ENCODE results near the gene NAPB.
A peak's percentile ranks its signal among the peaks of the same experiment; 100 is the strongest.

The NAPB gene

DNA sequence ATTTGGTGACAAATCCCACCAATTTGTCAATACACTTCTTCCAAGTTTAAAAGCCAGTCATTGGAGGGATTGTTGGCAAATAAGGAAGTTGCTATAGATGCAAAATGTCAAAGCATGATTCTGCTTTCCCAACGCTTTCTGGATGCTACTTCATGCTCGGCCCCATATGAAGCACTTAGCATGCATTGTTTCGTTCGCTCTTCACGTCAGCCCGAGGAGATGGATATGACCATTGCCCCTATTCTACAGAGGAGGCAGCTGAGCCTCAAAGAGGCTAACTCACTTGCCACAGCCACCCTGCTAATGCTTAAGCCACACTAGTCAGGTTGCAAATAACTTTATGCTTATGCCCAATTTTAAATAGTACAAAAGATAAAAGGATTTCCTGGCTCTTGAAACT, 73.5 kb downstream of the NAPB start:
- DNase-seq (ENCODE audit: low read depth in 3 of 3), result no peak

DNA sequence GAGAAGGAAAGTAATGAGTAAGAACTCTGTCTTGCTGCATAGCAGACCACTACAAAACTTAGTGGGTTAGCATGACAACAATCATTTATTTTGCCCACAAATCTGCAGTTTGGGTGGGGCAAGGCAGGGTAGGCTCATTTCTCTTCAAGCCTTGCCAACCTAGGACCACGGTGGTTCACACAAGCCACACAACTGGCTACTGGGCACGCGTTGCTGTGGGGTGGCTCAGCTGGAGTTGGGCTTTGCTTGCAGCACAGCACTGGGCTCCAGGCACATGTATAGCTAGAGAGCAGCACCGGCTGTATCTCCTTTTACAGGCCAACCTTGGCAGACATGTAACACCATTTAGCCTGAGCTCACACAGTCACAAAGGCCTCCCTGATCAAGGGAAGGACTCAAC, 75.3 kb downstream of the NAPB start:
- no peak for DNase-seq (ENCODE audit: low read depth in 3 of 3)

DNA sequence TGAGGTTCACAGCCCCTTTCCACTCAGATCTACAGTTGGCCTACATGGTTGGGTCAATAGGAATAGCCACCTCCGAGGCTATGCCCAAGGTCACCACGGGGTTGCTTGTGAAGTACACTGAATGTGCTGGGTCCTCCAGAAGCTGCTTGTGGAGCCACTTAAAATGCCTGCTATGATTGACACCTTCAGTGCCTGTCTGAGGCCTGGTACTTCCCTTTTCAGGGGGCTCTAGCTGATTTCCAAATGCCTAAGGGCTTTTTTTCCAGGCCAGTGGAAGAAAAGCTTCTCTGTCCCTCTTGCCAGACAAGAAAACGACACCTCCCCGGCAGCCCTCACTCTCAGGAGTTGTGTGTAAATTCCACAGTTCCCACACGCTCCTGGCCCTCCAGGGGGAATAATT, 77.0 kb downstream of the NAPB start:
- no peak for DNase-seq (ENCODE audit: low read depth in 3 of 3)

DNA sequence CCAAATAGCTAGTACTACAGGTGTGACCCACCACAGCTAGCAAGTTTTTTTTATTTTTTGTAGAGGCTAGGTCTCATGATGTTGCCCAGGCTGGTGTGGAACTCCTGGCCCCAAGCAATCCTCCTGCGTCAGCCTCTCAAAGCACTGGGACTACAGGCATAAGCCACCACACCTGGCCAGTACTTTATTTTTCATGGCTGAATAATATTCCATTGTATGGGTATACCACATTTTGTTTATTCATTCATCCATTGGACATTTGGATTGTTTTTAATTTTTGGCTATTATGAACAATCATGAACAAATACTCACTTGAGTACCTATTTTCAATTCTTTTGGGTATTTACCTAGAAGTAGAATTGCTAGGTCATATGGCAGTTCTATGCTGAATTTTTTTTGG, 77.7 kb downstream of the NAPB start:
- no peak for DNase-seq (ENCODE audit: low read depth in 3 of 3)

DNA sequence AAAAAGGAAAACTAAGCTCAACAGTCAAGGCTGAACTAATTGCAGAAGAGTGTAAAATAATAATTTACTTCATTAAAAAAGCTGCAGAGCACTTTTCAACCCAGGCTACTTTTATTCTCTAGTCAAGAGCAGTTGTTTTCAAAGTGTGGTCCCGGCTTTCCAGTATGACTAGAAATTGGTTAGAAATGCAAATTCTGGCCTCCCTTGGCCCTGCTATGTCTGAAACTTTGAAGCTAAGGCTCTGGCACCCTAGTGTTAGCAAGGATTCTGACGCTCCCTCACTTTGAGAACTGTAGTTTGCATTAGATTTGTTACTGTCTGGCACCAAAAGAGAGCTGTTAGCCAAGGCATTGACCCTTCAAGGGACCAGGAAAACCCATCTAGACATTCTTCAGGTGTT, 80.2 kb downstream of the NAPB start:
- no peak for DNase-seq (ENCODE audit: low read depth in 3 of 3)

DNA sequence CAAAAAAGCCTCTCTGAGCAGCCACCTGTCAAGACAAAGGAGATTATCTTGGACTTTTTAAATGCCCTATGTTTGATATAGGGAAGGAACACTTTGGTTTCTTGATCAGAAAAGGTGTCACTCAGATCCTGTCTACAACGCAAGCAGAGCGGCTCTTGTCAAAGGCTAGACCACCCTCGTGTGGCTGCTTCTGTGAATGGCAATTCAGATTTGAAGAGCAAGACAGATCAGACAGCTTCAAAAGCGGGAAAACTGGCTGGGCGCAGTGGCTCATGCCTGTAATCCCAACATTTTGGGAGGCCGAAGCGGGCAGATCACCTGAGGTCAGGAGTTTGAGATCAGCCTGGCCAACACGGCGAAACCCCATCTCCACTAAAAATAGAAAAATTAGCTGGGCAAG, 80.8 kb downstream of the NAPB start:
- peak in 1 of 3 experiments; percentile 13 for DNase-seq (ENCODE audit: low read depth in 3 of 3)

DNA sequence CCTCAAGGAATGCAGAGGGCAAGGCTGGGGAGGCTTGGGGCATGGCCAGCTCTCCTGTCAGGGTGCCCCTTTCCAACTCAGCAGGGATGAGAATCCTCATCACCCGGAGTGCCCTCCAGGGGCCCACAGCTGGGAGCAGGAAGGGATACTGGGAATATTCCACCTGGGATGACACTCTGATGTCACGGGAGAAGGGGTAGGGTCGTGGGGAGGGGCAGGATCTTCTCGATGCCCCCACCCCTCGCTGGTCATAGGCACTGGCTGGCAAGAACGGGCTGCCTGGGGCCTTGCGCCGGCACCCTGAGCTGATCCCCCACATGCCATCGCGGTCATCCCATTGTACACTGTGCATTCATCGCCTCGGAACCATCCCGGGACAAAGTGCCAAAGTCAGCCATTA, 81.3 kb downstream of the NAPB start:
- DNase-seq (ENCODE audit: low read depth in 3 of 3), result no peak

DNA sequence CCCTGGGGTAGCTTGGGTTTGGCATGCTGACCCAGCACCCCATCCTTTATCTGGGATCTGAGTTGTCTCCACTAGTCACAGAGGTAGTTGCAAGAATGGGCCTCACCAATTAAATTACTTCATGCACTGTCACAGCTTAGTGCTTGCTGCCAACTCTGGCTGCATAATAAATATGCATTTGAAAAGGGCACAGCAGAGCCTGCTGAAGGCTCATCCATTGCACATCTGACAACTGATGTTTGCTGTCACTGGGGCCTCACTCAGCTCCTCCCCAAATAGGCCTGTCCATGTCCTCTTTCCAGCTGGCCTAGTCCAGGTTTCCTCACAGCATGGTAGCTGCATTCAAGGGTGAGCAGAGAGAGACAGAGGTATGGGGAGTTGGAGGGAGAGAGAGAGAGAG, 84.0 kb downstream of the NAPB start:
- no peak for DNase-seq (ENCODE audit: low read depth in 3 of 3)

DNA sequence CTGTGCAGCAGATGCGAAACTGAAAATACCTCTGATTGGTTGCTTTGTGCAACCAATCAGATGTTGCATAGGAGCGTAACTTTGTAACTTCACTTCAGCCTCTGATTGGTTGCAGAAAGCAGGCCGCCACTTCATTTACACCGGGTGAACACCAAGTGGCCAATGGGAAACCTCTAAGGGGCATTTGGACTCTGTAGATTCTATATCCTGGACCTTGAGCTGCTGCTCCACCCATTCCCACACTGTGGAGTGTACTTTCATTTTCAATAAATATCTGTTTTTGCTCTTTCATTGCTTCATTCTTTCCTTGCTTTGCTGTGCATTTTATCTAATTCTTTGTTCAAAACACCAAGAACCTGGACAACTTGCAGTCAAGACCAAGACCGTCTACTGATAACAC, 84.8 kb downstream of the NAPB start:
- no peak for DNase-seq (ENCODE audit: low read depth in 3 of 3)

DNA sequence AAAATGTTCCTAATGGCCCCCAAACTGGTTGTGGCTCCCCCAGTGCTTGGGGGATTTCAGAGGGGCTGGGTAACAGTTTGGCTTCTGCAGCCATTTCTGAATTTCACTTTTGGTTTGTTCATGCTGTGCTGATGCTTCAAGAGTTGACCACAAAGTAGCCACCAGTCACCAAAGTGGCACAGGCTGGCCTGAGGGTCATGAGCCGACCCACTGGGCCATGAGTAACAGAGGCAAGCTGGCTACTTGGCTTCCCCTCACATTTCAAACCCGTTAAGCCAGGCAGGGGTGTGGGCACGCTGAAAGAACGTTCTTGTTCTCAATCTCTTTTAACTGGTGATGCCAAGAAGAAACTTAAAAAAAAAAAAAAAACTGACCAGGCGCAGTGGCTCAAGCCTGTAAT, 85.8 kb downstream of the NAPB start:
- DNase-seq (ENCODE audit: low read depth in 3 of 3), result no peak

DNA sequence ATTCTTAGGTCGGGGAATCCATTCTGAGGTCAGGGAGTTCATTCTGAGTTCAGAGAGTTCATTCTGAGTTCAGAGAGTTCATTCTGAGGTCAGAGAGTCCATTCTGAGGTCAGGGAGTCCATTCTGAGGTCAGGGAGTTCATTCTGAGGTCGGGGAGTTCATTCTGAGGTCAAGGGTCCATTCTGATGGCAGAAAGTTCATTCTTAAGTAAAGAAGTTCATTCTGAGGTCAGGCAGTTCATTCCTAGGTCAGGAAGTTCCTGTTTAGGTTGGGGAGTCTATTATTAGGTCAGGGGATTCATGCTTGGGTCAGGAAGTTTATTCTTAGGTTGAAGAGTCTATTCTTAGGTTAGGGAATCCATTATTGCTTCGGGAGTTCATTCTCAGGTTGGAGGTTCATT, 87.2 kb downstream of the NAPB start:
- DNase-seq (ENCODE audit: low read depth in 3 of 3), result no peak

DNA sequence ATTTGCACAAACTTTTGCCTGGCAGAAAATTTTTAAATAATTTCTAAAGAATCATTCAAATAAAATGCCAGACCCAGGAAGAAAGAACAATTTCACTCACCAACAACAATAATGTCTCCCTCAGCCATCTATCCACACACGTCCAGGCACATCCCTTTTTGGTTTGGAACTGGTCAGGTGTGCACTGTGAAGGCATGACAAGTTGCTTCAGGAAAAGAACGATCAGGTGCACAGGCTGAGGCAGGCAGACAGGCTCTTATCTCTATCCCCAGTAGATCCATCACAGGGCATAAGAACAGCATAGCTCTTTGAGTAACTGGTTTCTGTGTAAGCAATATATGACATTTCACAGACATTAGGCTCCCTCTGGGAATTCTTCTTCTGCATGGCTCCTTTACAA, 88.8 kb downstream of the NAPB start:
- DNase-seq (ENCODE audit: low read depth in 3 of 3), result no peak

DNA sequence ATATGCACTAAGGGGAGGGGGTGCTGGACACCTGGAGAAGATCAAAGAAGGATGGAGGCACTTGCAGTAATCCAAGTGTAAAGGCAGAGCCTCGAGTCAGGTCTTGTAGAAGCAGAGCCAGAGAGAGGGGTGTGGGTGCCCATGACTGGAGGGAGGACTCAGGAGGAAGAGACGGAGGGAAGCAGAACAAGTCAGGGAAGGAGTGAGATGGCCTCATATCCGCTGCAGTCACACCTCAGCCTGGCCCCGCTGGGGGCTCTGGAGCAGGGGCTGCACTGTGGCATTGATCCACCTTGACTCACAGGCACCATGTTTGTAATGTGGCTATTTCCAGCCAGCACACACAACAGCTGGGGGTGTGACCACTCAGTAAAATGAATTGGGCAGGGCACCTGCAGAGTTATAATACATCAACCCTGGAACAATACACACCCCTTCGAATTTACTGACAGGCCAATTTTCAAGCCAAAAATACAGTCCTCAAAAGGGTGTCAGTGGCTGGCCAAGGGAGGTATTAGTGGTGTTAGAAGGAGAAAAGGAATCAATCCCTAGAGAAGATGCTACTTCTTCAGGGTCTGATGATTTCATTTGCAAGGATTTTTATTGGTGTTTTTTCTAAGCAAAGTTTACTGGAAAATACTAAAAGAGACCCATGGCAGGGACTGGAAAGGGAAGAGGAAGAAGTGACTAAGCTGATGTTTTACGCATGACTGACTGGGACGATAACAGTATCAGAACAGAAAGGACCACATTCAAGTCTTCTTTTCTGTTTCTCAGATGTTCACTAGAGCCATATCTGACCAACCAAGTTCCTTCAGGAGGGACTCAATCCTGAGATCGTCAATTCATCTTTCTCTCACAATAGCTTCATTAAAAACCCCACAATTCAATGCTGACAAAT, 89.6 kb downstream of the NAPB start:
- no peak for DNase-seq (ENCODE audit: low read depth in 3 of 3)

DNA sequence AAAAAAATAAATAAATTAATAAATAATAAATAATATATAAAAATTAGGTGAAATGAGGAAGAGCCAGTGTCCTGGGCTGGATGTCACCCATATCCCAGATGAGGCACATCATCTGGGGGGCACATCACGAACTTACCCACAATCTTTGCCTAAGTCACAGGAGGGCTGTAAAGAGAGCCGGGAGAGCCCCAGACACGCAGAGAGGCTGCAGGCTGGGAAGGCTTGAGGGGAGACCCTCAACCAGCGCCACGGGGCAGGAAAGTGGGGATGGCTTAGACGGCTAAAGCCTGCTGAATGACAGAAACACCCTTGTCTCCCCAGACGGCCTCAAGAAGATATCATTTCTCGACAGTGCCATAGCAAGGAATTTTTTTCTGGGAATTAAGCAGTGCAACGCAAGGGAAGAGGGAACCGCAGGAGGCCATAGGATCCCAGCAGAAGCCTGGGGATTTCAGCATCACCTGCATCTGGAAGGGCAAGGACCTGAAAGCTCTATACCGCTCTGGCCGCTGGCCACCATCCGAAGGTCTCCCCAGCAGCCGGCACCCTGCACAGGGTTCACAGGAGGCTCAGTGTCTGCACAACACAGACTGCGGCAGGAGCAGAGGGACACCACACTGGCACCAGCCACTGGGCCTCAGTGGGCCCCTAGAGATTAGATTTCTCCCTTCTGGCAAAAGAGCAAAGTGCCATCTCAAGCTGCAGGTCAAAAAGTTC, 93.5 kb downstream of the NAPB start:
- DNase-seq (ENCODE audit: low read depth in 3 of 3), result no peak

DNA sequence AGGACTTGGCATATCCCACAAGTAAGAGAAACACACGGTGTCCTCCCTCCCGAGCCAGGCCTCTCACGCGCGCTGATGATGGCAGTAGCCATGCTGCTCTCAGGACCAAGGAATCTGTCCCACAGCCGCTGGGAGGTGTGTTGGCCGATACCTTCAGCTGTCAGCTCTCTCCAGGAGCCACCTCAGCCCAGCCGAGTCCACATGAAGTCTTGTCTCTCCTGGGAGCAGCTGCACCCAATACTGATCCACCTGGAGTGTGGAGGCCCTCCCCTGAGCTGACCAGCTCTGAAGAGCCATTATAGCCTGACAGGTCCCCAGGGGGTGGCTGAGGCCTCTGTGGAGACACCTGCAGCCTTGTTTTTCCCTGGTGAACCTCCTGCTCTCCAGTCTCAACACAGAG, 94.5 kb downstream of the NAPB start:
- DNase-seq (ENCODE audit: low read depth in 3 of 3), result no peak

DNA sequence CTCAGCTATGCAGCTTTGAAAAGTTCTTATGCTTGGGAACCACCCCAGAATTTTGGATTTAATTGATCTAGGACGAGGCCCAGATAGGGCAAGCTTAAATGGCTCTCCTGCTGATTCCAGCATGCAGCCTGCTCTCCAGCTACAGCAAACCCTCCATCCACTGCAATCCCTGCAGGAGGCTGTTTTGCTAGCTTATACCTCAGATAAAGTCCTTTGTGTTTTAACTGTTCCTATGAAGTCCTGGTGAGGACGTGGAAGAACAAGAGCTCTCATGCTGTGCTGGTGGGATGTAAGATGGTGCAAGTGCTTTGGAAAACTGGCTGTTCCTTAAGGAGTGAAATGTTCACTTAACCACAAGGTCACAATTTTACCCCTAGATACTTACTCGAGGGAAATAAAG, 96.2 kb downstream of the NAPB start:
- no peak for DNase-seq (ENCODE audit: low read depth in 3 of 3)

Measured in stimulated activated CD4-positive, alpha-beta T cell treated with anti-CD3 and anti-CD28 coated beads, TNF-alpha, amount 100 ng/mL, for 24 hours (primary cell).